Measurements from ENCODE around the gene ARHGEF19. TPM values are rescaled to one million over a fixed set of nuclear protein-coding genes. Genes with fewer than 3 reads are reported as not detected.

ARHGEF19 gene
- total RNA-seq, 1 experiment from 2014 or later = 38.5 TPM

- TF ChIP-seq EZH2 (IDR thresholded peaks at IDR 0.05; ENCODE audit: low read depth) = no peak
- TF ChIP-seq, protein P1, sequence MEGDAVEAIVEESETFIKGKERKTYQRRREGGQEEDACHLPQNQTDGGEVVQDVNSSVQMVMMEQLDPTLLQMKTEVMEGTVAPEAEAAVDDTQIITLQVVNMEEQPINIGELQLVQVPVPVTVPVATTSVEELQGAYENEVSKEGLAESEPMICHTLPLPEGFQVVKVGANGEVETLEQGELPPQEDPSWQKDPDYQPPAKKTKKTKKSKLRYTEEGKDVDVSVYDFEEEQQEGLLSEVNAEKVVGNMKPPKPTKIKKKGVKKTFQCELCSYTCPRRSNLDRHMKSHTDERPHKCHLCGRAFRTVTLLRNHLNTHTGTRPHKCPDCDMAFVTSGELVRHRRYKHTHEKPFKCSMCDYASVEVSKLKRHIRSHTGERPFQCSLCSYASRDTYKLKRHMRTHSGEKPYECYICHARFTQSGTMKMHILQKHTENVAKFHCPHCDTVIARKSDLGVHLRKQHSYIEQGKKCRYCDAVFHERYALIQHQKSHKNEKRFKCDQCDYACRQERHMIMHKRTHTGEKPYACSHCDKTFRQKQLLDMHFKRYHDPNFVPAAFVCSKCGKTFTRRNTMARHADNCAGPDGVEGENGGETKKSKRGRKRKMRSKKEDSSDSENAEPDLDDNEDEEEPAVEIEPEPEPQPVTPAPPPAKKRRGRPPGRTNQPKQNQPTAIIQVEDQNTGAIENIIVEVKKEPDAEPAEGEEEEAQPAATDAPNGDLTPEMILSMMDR (conservative IDR thresholded peaks at IDR 0.05) = no peak
- H3K9me3 ChIP-seq (ENCODE audit: insufficient read depth, low read depth) = no peaks in the 10 kb centered on the region
- H4K20me1 ChIP-seq (ENCODE audit: insufficient read depth) = no peaks in the 10 kb centered on the region
- no peaks in the 10 kb centered on the region for H3K27me3 ChIP-seq (ENCODE audit: insufficient read depth, low read depth)
- no peak overlapping the region for H3K27ac ChIP-seq
- CTCF ChIA-PET = no interaction called here
- H3K9me2 ChIP-seq (ENCODE audit: insufficient read depth) = no peaks in the 10 kb centered on the region
- no peaks in the 10 kb centered on the region for H3K79me2 ChIP-seq (ENCODE audit: low read depth)
- peak overlapping the region; percentile 82 for H3K4me2 ChIP-seq
- no TSS peak for BruUV-seq (replicated peaks)
- intact Hi-C loops (cut with micrococcal nuclease; ENCODE audit: unreplicated experiment) = no loop called here
- H3K36me3 ChIP-seq (ENCODE audit: low read depth) = no peaks in the 10 kb centered on the region
- peaks cover 9% of the 10 kb centered on the region; the same call in 1 of the 2 replicates for H3K4me1 ChIP-seq (replicated peaks; ENCODE audit: insufficient read depth)
- H3K4me3 ChIP-seq = peak overlapping the region; percentile 51; the same call in 1 of the 2 replicates
- no peak overlapping the region for H2AFZ ChIP-seq
- POLR2A ChIA-PET (ENCODE audit: unreplicated experiment) = interaction anchor here (0.6 to 0.7 kb wide), 2 partner anchors 20 to 67 kb away, joined by 3 to 10 read pairs; no protein-coding TSS in a partner anchor
- H3F3A ChIP-seq (ENCODE audit: insufficient read depth, low read depth) = peaks cover 6% of the 10 kb centered on the region; the same call in 1 of the 2 replicates
- DNase-seq = no peak
Observed at GRCh38 chr1:16218014-16218673, 5.7 kb upstream of the ARHGEF19 start.

DNA sequence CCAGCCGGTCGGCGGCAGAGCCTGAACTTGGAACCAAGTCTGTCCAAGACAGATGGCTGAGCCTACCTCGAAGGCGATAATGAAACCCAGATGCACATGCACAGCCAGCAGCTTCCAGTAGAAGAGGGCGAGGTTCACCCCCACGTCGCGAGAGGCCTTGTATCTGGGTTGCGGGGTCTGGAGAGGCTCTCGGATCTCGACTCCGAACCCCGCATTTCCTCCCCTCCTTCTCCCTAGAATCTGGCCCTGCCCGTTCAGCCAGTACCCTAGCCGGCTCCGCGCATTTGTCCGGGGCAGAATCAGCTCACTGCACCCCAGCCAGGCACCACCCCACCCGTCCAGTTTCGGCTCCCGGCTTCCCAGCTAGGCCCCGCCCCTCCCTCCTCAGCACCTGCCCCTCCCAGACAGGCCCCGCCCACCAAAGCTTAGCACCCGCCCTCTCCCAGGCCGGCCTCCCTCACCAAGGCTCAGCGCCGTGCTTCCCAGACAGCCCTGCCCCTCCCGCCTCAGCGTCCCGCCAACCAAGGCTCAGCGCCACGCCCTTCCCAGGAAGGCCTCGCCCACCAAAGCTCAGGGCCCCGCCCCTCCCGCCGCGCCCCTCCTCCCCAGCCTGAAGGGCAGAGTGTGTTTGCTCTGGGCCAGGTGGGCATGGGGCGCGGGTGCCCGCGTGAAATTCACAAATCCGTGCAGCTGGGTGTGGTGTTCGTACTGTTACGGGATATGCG lies 4.8 kb upstream of the ARHGEF19 start:
- peaks cover 10% of the 10 kb centered on the region; the same call in 1 of the 2 replicates for H3F3A ChIP-seq (ENCODE audit: insufficient read depth, low read depth)
- H3K27ac ChIP-seq = no peak overlapping the region
- peaks cover 17% of the 10 kb centered on the region for H3K4me1 ChIP-seq (replicated peaks; ENCODE audit: insufficient read depth)
- TF ChIP-seq, protein P1 (conservative IDR thresholded peaks at IDR 0.05) = no peak
- no peak for TF ChIP-seq EZH2 (IDR thresholded peaks at IDR 0.05; ENCODE audit: low read depth)
- POLR2A ChIA-PET (ENCODE audit: unreplicated experiment) = interaction anchor here (0.6 to 1.7 kb wide), 4 partner anchors 10 to 66 kb away, joined by 3 to 22 read pairs (median 6); no protein-coding TSS in a partner anchor
- no peaks in the 10 kb centered on the region for H3K9me2 ChIP-seq (ENCODE audit: insufficient read depth)
- H3K27me3 ChIP-seq (ENCODE audit: insufficient read depth, low read depth) = no peaks in the 10 kb centered on the region
- intact Hi-C loops (cut with micrococcal nuclease; ENCODE audit: unreplicated experiment) = loop anchor here (1.0 to 2.0 kb wide), 3 partner anchors 10 to 74 kb away; partner anchors contain the start of gene CPLANE2
- H3K36me3 ChIP-seq (ENCODE audit: low read depth) = no peaks in the 10 kb centered on the region
- BruUV-seq (replicated peaks) = TSS peak; percentile 57
- H2AFZ ChIP-seq = peak overlapping the region; percentile 80
- H3K4me3 ChIP-seq = peak overlapping the region; percentile 51; the same call in 1 of the 2 replicates
- DNase-seq = peak; percentile 83 to 98
- CTCF ChIA-PET = interaction anchor here (0.6 kb wide), 1 partner anchor 143 kb away, joined by 3 read pairs; no protein-coding TSS in a partner anchor
- H3K79me2 ChIP-seq (ENCODE audit: low read depth) = no peaks in the 10 kb centered on the region
- peak overlapping the region; percentile 82 for H3K4me2 ChIP-seq
- H4K20me1 ChIP-seq (ENCODE audit: insufficient read depth) = no peaks in the 10 kb centered on the region
- H3K9me3 ChIP-seq (ENCODE audit: insufficient read depth, low read depth) = no peaks in the 10 kb centered on the region
